ENCODE measurements around the gene ANKRD39. TPM values are rescaled to one million over a fixed set of nuclear protein-coding genes. Genes with fewer than 3 reads are reported as not detected.
A peak's percentile ranks its signal among the peaks of the same experiment; 100 is the strongest.

Gene ANKRD39
- total and polyA plus RNA-seq, 9 of the 15 experiments (the other 6 are each of a cell fraction or from before 2014, with no cell fraction given) = 8.2 to 33.1 (median 23.8) TPM

DNA sequence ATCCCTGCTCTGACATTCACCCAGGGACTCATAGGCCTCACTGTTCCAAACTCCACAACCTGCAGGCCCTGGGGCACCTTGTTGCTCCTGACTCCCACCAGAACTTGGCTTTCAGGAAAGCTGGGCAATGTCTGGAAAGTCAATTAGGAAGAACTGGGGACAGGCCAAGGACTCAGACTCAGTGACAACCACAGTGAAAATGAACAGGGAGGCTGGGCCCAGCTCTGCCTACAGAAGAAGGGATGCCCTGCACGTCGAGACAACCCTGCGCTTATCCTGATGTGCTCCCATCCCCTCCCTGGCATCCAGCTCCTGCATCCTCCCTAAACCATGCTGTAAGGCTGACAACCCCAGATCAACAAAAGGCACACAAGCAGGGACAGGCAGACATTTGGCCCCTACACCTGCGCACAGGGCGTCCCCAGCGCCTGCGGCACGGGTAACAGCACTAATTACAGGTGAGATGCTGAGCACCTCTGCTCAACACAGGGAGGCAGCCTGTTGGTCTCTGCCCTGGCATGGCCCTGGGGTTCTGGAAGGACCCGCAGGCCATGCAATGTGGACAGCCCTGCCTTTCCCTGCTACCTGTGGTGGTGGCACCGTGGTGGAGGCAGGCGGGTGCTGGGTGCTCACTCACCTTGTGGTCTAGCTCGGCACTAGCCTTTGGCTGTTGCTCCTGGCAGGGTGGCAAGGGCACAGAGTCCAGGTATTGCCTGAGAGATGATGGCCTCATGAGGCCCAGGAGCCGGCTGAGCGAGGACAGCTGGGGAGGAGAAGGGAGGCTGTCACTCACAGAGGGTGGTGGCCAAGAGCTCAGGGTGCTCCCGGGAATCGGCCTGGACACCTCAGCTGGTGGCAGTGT, 35.7 kb upstream of the ANKRD39 start (continued):
- TF ChIP-seq, protein P1, sequence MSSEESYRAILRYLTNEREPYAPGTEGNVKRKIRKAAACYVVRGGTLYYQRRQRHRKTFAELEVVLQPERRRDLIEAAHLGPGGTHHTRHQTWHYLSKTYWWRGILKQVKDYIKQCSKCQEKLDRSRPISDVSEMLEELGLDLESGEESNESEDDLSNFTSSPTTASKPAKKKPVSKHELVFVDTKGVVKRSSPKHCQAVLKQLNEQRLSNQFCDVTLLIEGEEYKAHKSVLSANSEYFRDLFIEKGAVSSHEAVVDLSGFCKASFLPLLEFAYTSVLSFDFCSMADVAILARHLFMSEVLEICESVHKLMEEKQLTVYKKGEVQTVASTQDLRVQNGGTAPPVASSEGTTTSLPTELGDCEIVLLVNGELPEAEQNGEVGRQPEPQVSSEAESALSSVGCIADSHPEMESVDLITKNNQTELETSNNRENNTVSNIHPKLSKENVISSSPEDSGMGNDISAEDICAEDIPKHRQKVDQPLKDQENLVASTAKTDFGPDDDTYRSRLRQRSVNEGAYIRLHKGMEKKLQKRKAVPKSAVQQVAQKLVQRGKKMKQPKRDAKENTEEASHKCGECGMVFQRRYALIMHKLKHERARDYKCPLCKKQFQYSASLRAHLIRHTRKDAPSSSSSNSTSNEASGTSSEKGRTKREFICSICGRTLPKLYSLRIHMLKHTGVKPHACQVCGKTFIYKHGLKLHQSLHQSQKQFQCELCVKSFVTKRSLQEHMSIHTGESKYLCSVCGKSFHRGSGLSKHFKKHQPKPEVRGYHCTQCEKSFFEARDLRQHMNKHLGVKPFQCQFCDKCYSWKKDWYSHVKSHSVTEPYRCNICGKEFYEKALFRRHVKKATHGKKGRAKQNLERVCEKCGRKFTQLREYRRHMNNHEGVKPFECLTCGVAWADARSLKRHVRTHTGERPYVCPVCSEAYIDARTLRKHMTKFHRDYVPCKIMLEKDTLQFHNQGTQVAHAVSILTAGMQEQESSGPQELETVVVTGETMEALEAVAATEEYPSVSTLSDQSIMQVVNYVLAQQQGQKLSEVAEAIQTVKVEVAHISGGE (CRISPR knock-in tag; IDR thresholded peaks at IDR 0.05) = no peak
- TF ChIP-seq DNMT1 (IDR thresholded peaks at IDR 0.05) (no peak), SAFB (IDR thresholded peaks at IDR 0.05; ENCODE audit: borderline replicate concordance, low read depth, low read length) (no peak), ZSCAN32 (CRISPR knock-in tag; IDR thresholded peaks at IDR 0.05) (no peak), RBFOX2 (IDR thresholded peaks at IDR 0.05; ENCODE audit: low read depth, low read length) (peak; percentile 56), MYNN (IDR thresholded peaks at IDR 0.05) (no peak; the same call in 1 of the 2 replicates), MYNN (CRISPR knock-in tag; IDR thresholded peaks at IDR 0.05) (no peak), HMG20B (CRISPR knock-in tag; IDR thresholded peaks at IDR 0.05) (no peak), SRSF7 (optimal IDR thresholded peaks at IDR 0.05; ENCODE audit: low read depth, low read length) (no peak), ZNF431 (CRISPR knock-in tag; IDR thresholded peaks at IDR 0.05) (no peak), RFX7 (CRISPR knock-in tag; IDR thresholded peaks at IDR 0.05) (no peak), EZH2 (IDR thresholded peaks at IDR 0.05; ENCODE audit: borderline replicate concordance, low read depth, low read length) (no peak), CHD1 (IDR thresholded peaks at IDR 0.05; ENCODE audit: low read length) (peak; percentile 78), ZNF239 (CRISPR knock-in tag; IDR thresholded peaks at IDR 0.05) (no peak)
- TF ChIP-seq, protein P2, sequence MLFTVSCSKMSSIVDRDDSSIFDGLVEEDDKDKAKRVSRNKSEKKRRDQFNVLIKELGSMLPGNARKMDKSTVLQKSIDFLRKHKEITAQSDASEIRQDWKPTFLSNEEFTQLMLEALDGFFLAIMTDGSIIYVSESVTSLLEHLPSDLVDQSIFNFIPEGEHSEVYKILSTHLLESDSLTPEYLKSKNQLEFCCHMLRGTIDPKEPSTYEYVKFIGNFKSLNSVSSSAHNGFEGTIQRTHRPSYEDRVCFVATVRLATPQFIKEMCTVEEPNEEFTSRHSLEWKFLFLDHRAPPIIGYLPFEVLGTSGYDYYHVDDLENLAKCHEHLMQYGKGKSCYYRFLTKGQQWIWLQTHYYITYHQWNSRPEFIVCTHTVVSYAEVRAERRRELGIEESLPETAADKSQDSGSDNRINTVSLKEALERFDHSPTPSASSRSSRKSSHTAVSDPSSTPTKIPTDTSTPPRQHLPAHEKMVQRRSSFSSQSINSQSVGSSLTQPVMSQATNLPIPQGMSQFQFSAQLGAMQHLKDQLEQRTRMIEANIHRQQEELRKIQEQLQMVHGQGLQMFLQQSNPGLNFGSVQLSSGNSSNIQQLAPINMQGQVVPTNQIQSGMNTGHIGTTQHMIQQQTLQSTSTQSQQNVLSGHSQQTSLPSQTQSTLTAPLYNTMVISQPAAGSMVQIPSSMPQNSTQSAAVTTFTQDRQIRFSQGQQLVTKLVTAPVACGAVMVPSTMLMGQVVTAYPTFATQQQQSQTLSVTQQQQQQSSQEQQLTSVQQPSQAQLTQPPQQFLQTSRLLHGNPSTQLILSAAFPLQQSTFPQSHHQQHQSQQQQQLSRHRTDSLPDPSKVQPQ (CRISPR knock-in tag; IDR thresholded peaks at IDR 0.05; ENCODE audit: borderline replicate concordance) = no peak
- TF ChIP-seq, protein P3, sequence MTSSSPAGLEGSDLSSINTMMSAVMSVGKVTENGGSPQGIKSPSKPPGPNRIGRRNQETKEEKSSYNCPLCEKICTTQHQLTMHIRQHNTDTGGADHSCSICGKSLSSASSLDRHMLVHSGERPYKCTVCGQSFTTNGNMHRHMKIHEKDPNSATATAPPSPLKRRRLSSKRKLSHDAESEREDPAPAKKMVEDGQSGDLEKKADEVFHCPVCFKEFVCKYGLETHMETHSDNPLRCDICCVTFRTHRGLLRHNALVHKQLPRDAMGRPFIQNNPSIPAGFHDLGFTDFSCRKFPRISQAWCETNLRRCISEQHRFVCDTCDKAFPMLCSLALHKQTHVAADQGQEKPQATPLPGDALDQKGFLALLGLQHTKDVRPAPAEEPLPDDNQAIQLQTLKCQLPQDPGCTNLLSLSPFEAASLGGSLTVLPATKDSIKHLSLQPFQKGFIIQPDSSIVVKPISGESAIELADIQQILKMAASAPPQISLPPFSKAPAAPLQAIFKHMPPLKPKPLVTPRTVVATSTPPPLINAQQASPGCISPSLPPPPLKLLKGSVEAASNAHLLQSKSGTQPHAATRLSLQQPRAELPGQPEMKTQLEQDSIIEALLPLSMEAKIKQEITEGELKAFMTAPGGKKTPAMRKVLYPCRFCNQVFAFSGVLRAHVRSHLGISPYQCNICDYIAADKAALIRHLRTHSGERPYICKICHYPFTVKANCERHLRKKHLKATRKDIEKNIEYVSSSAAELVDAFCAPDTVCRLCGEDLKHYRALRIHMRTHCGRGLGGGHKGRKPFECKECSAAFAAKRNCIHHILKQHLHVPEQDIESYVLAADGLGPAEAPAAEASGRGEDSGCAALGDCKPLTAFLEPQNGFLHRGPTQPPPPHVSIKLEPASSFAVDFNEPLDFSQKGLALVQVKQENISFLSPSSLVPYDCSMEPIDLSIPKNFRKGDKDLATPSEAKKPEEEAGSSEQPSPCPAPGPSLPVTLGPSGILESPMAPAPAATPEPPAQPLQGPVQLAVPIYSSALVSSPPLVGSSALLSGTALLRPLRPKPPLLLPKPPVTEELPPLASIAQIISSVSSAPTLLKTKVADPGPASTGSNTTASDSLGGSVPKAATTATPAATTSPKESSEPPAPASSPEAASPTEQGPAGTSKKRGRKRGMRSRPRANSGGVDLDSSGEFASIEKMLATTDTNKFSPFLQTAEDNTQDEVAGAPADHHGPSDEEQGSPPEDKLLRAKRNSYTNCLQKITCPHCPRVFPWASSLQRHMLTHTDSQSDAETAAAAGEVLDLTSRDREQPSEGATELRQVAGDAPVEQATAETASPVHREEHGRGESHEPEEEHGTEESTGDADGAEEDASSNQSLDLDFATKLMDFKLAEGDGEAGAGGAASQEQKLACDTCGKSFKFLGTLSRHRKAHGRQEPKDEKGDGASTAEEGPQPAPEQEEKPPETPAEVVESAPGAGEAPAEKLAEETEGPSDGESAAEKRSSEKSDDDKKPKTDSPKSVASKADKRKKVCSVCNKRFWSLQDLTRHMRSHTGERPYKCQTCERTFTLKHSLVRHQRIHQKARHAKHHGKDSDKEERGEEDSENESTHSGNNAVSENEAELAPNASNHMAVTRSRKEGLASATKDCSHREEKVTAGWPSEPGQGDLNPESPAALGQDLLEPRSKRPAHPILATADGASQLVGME (CRISPR knock-in tag; IDR thresholded peaks at IDR 0.05) = no peak

Data from K562 (cell line).